Tibial artery (tissue), 4 donors: ENCODE data around the gene PPM1A.

Experiments used
- DNase-seq, 2 donors: peaks; one replicate each; pipeline ENCODE4 v3.0.0-alpha.2; 2019
- H3K27ac ChIP-seq, 2 donors: fragments of 200-600 bp; sonication (generic) in 1 of 2; 1 replicate in 1 of 2; 2 replicates in 1 of 2; pipeline ENCODE4 v1.5.1; 2018 to 2019; ENCODE audit warnings: mild to moderate bottlenecking in 1 of 2
- H3K27me3 ChIP-seq, 2 donors: fragments of 200-600 bp; sonication (generic) in 1 of 2; one replicate each; pipeline versions ENCODE4 v1.5.1 to v1.6.0; 2016 to 2019
- H3K36me3 ChIP-seq, 3 donors: fragments of 200-600 bp; sonication (generic) in 2 of 3; one replicate each; pipeline ENCODE4 v1.5.1; 2016 to 2019; ENCODE audit warnings: mild to moderate bottlenecking in 2 of 3
- H3K4me1 ChIP-seq, 4 donors: fragments of 200-600 bp; sonication (generic) in 2 of 4; 1 replicate in 3 of 4; 2 replicates in 1 of 4; pipeline ENCODE4 v1.5.1; 2016 to 2019
- H3K4me3 ChIP-seq, 2 donors: fragments of 200-600 bp; sonication (generic) in 1 of 2; 1 replicate in 1 of 2; 2 replicates in 1 of 2; pipeline ENCODE4 v1.5.1; 2018 to 2019; ENCODE audit warnings: mild to moderate bottlenecking in 2 of 2
- H3K9me3 ChIP-seq, 3 donors: fragments of 200-600 bp; sonication (generic) in 1 of 3; one replicate each; pipeline ENCODE4 v1.5.1; 2016 to 2019
- intact Hi-C: fragments of 100-400 bp; cut with DNase I; formaldehyde crosslinking; loops from one replicate; pipeline ENCODE4 v1.15.0; 2023; ENCODE audit warnings: low total_unique reads
- TF ChIP-seq, protein P1 (sequence below), 2 experiments: fragments of 200-600 bp in 1 of 2; fragments of 450-650 bp in 1 of 2; IDR thresholded peaks; one replicate each; pipeline ENCODE4 v1.5.1; 2017 to 2019; ENCODE audit warnings: antibody characterized with exemption in 2 of 2, mild to moderate bottlenecking in 1 of 2, moderate library complexity in 1 of 2

The PPM1A gene

DNA sequence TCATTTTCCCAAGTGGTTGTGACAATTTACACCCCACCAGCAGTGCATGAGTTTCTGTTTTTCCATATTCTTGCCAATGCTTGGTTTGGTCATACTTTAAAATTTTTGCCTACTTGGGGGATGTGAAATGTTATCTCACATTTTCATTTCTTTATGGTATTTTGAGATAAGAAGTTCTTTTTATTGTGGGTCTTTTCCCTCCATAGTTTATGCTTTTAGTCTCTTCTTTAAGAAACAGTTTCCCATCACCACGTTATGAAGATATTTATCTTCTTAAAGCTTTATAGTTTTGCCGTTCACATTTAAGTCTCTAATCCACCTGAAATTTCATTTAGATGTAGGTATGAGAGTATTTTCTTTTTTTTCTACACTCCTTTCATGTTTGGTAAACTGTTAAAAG, 95.7 kb downstream of the PPM1A start:
- Histone ChIP-seq H3K4me1 (no peaks in the 10 kb centered on the region), H3K27me3 (no peaks in the 10 kb centered on the region), H3K36me3 (no peaks in the 10 kb centered on the region), H3K27ac (no peak overlapping the region), H3K9me3 (no peaks in the 10 kb centered on the region), H3K4me3 (no peak overlapping the region)
- TF ChIP-seq, protein P1, sequence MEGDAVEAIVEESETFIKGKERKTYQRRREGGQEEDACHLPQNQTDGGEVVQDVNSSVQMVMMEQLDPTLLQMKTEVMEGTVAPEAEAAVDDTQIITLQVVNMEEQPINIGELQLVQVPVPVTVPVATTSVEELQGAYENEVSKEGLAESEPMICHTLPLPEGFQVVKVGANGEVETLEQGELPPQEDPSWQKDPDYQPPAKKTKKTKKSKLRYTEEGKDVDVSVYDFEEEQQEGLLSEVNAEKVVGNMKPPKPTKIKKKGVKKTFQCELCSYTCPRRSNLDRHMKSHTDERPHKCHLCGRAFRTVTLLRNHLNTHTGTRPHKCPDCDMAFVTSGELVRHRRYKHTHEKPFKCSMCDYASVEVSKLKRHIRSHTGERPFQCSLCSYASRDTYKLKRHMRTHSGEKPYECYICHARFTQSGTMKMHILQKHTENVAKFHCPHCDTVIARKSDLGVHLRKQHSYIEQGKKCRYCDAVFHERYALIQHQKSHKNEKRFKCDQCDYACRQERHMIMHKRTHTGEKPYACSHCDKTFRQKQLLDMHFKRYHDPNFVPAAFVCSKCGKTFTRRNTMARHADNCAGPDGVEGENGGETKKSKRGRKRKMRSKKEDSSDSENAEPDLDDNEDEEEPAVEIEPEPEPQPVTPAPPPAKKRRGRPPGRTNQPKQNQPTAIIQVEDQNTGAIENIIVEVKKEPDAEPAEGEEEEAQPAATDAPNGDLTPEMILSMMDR (IDR thresholded peaks at IDR 0.05), result no peak
- intact Hi-C loops, result loop anchor here (5.0 kb wide), 1 partner anchor 218 kb away; no protein-coding TSS in a partner anchor
- no peak for DNase-seq

DNA sequence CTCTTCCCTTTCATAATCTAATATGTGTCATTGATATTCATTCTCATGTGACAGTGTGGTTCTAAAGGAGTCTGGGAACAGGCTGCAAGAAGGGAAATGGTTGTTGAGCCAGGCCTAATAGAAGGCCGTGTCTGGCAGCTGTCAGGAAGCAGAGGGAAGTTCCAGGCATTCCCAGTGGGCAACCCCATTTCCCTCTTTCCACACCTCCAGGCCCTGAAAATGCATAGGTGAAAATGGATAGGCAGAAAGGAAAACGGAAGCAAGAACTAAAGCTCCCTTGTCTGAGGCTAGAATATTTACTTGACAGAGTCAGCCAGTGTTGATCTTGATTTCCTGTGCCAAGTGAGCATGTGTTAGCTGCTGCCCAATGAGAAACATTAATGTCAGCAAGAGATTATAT, 97.7 kb downstream of the PPM1A start:
- H3K36me3 ChIP-seq, result no peaks in the 10 kb centered on the region
- DNase-seq, result no peak
- H3K4me1 ChIP-seq, result peaks cover 0 to 5% (median 2%) of the 10 kb centered on the region in 4 donors
- H3K9me3 ChIP-seq, result no peaks in the 10 kb centered on the region
- no peak overlapping the region for H3K27ac ChIP-seq
- H3K27me3 ChIP-seq, result no peaks in the 10 kb centered on the region
- H3K4me3 ChIP-seq, result no peak overlapping the region
- intact Hi-C loops, result loop anchor here (5.0 kb wide), 1 partner anchor 216 kb away; no protein-coding TSS in a partner anchor
- TF ChIP-seq, protein P1 (IDR thresholded peaks at IDR 0.05), result no peak

DNA sequence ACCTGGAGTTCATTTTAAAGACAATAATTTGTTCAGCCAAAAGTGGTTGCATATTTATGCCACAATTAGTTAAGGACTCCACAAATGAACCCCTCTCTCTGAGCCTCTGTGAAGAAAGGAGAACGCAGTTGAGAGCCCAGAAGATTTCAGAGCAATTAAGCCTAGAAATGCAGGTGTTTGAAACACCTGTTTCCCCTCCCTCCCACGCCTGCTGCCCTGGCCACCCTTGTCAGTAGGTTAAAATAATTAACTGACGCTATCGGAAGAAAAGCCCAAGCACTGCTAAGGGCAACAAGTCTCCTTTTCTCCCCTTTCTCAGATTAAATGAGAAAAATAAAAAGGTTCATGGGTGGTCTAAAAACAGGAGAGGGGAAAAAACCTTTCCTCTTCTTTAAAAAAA, 99.2 kb downstream of the PPM1A start:
- Histone ChIP-seq H3K4me3 (no peak overlapping the region), H3K9me3 (no peaks in the 10 kb centered on the region), H3K27me3 (no peaks in the 10 kb centered on the region), H3K36me3 (no peaks in the 10 kb centered on the region), H3K4me1 (peaks cover 0 to 5% (median 2%) of the 10 kb centered on the region in 4 donors), H3K27ac (no peak overlapping the region)
- DNase-seq, result no peak
- intact Hi-C loops, result loop anchor here (5.0 kb wide), 1 partner anchor 214 kb away; no protein-coding TSS in a partner anchor
- TF ChIP-seq, protein P1 (IDR thresholded peaks at IDR 0.05), result no peak
